Chondrocyte (in vitro differentiated cells): ENCODE measurements around the gene TMEM156. TPM values are rescaled to one million over a fixed set of nuclear protein-coding genes. Genes with fewer than 3 reads are reported as not detected.

Experiments
- DNase-seq: peaks from one replicate; pipeline ENCODE4 v3.0.0; 2021; ENCODE audit warnings: mixed read lengths, low spot score
- H3K27ac Mint-ChIP-seq: one replicate; pipeline ENCODE4 v1.8.0; 2021; ENCODE audit warnings: mild to moderate bottlenecking, moderate library complexity, mixed read lengths; ENCODE audit not compliant: unreplicated experiment
- H3K27me3 Mint-ChIP-seq: 2 replicates; pipeline ENCODE4 v1.8.0; 2021; ENCODE audit warnings: low read depth, mixed read lengths
- H3K36me3 Mint-ChIP-seq: 2 replicates; pipeline ENCODE4 v1.8.0; 2021; ENCODE audit warnings: low read depth, mixed read lengths
- H3K4me1 Mint-ChIP-seq: 2 replicates; pipeline ENCODE4 v1.8.0; 2021; ENCODE audit warnings: low read depth, mild to moderate bottlenecking, mixed read lengths
- H3K4me3 Mint-ChIP-seq: one replicate; pipeline ENCODE4 v1.8.0; 2021; ENCODE audit warnings: mild to moderate bottlenecking, moderate library complexity, mixed read lengths; ENCODE audit not compliant: unreplicated experiment
- H3K9me3 Mint-ChIP-seq: 2 replicates; pipeline ENCODE4 v1.8.0; 2021; ENCODE audit warnings: low read depth, mixed read lengths
- total RNA-seq: library from RNA; stranded (reverse); gene quantifications from 3 replicates; pipeline ENCODE4 v1.2.1, GENCODE V29; 2021
- TF ChIP-seq, protein P1 (sequence below): fragments of 200-600 bp; sonication (generic); IDR thresholded peaks from 2 replicates; pipeline ENCODE4 v1.5.0; 2021; ENCODE audit warnings: antibody characterized with exemption, mild to moderate bottlenecking, moderate library complexity

TMEM156 gene
- total RNA-seq, 1 donor from 2014 or later: 0.32 TPM

- no peaks in the 10 kb centered on the region for H3K4me1 Mint-ChIP-seq
- H3K27ac Mint-ChIP-seq: no peak overlapping the region
- no peaks in the 10 kb centered on the region for H3K9me3 Mint-ChIP-seq
- H3K4me3 Mint-ChIP-seq: no peak overlapping the region
- H3K27me3 Mint-ChIP-seq: no peaks in the 10 kb centered on the region
- peaks cover 53% of the 10 kb centered on the region for H3K36me3 Mint-ChIP-seq
- DNase-seq: no peak
- TF ChIP-seq, protein P1, sequence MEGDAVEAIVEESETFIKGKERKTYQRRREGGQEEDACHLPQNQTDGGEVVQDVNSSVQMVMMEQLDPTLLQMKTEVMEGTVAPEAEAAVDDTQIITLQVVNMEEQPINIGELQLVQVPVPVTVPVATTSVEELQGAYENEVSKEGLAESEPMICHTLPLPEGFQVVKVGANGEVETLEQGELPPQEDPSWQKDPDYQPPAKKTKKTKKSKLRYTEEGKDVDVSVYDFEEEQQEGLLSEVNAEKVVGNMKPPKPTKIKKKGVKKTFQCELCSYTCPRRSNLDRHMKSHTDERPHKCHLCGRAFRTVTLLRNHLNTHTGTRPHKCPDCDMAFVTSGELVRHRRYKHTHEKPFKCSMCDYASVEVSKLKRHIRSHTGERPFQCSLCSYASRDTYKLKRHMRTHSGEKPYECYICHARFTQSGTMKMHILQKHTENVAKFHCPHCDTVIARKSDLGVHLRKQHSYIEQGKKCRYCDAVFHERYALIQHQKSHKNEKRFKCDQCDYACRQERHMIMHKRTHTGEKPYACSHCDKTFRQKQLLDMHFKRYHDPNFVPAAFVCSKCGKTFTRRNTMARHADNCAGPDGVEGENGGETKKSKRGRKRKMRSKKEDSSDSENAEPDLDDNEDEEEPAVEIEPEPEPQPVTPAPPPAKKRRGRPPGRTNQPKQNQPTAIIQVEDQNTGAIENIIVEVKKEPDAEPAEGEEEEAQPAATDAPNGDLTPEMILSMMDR: no peak
Observed at GRCh38 chr4:38928974-38929373, 103.2 kb downstream of the TMEM156 start.

- Mint-ChIP-seq H3K4me1 (no peaks in the 10 kb centered on the region), H3K27me3 (no peaks in the 10 kb centered on the region), H3K9me3 (no peaks in the 10 kb centered on the region), H3K27ac (no peak overlapping the region), H3K4me3 (no peak overlapping the region), H3K36me3 (peaks cover 49% of the 10 kb centered on the region)
- DNase-seq: no peak
- TF ChIP-seq, protein P1: no peak
Observed at GRCh38 chr4:38928568-38928967, 103.6 kb downstream of the TMEM156 start.

DNA sequence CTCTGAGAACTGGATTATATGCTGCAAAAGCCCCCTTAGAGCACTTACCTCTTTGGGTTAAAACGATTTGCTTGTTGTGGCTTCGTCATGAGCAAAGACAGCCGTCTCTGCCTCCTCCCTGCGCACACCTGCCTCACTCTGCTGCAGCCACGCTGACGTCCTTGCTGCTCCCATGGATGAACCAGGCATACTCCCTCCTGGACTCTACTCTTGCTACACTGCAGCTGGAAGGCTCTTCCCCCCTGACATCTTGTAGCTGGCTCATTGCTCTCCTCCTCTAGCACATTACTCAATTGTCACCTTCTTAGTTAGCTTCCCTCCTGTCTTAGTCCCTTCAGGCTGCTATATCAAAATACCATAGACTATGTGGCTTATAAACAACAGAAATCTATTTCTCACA, 105.3 kb downstream of the TMEM156 start:
- no peaks in the 10 kb centered on the region for H3K27me3 Mint-ChIP-seq
- TF ChIP-seq, protein P1: no peak
- no peak overlapping the region for H3K4me3 Mint-ChIP-seq
- no peak for DNase-seq
- no peaks in the 10 kb centered on the region for H3K9me3 Mint-ChIP-seq
- no peak overlapping the region for H3K27ac Mint-ChIP-seq
- peaks cover 45% of the 10 kb centered on the region for H3K36me3 Mint-ChIP-seq
- no peaks in the 10 kb centered on the region for H3K4me1 Mint-ChIP-seq

- no peak for DNase-seq
- Mint-ChIP-seq H3K27ac (no peak overlapping the region), H3K27me3 (no peaks in the 10 kb centered on the region), H3K4me3 (no peak overlapping the region), H3K36me3 (peaks cover 43% of the 10 kb centered on the region), H3K4me1 (peaks cover 8% of the 10 kb centered on the region), H3K9me3 (no peaks in the 10 kb centered on the region)
- TF ChIP-seq, protein P1: no peak
Observed at GRCh38 chr4:38925492-38926413, 106.5 kb downstream of the TMEM156 start.

GRCh38 chr4:38924353-38924752, 107.9 kb downstream of the TMEM156 start:
- Mint-ChIP-seq H3K9me3 (no peaks in the 10 kb centered on the region), H3K27ac (no peak overlapping the region), H3K4me1 (peaks cover 22% of the 10 kb centered on the region), H3K36me3 (peaks cover 36% of the 10 kb centered on the region), H3K27me3 (no peaks in the 10 kb centered on the region), H3K4me3 (no peak overlapping the region)
- no peak for DNase-seq
- TF ChIP-seq, protein P1: no peak
